ENCODE data around the gene NWD2.

NWD2 gene

DNA sequence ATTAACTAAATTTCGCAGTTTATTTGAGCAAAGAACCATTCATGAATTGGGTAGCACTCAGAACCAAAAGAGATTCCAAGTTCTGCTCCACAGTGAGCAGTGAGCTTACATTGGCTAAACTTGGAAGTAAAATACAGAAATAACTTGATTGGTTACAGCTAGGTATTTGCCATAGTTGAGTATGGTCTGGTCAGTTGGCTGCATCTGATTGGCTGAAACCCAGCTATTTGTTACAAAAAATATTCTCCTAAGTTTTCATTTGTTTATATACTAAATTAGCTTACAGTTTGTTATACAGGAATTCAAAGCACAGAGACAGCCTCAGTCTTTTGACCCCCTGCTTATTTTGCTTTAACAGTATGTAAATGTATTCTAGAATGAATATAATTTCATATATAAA is 226.6 kb downstream of the NWD2 start:
- H3K27me3 Mint-ChIP-seq = peaks cover 32% of the 10 kb centered on the region
- no peak overlapping the region for H3K27ac Mint-ChIP-seq
- H3K4me1 Mint-ChIP-seq (ENCODE audit: low read depth) = no peaks in the 10 kb centered on the region
- no peaks in the 10 kb centered on the region for H3K9me3 Mint-ChIP-seq
- no peaks in the 10 kb centered on the region for H3K36me3 Mint-ChIP-seq (ENCODE audit: low read depth)
- H3K4me3 Mint-ChIP-seq = no peak overlapping the region
- DNase-seq = no peak

DNA sequence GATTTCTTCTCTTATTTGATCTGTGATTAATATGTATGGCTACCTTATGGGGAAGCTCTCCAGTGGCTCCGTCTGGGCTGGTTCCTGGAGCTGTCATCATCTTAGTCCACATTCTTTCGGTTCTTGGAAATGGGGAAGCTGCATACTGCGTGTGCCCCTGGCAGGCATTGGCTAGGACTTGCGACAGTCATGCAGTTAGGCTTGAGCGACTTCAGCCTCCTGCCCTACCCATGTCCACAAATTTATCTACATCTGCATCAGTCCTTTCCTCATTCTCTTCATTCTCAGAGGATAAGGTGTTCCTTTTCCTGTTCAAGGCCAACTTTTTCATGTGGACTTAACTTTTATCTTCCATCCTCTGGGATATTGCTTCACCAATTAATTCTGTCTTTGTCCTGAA is 227.4 kb downstream of the NWD2 start:
- H3K4me1 Mint-ChIP-seq (ENCODE audit: low read depth) = no peaks in the 10 kb centered on the region
- H3K36me3 Mint-ChIP-seq (ENCODE audit: low read depth) = no peaks in the 10 kb centered on the region
- H3K27me3 Mint-ChIP-seq = peaks cover 36% of the 10 kb centered on the region
- DNase-seq = no peak
- no peak overlapping the region for H3K4me3 Mint-ChIP-seq
- H3K27ac Mint-ChIP-seq = no peak overlapping the region
- no peaks in the 10 kb centered on the region for H3K9me3 Mint-ChIP-seq

DNA sequence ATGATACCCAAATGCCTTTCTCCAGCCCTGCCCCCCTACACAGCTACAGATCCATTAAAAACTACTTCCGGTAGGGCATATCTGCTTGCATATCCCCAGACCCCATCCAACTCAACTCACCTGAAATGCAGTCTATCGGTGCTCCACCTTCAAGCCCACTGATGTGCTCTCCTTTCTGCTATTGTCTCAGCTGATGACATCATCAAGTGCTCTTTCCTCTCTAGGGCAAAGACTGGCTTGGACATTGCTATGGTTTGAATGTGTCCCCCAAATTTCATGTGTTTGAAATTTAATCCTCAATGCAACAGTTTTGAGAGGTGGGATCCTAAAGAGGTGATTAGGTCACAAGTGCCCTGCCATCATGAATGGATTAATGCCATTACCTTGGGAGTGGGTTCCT is 229.3 kb downstream of the NWD2 start:
- Mint-ChIP-seq H3K4me3 (no peak overlapping the region), H3K4me1 (ENCODE audit: low read depth) (no peaks in the 10 kb centered on the region), H3K9me3 (no peaks in the 10 kb centered on the region), H3K27ac (no peak overlapping the region), H3K27me3 (peaks cover 45% of the 10 kb centered on the region), H3K36me3 (ENCODE audit: low read depth) (no peaks in the 10 kb centered on the region)
- no peak for DNase-seq

DNA sequence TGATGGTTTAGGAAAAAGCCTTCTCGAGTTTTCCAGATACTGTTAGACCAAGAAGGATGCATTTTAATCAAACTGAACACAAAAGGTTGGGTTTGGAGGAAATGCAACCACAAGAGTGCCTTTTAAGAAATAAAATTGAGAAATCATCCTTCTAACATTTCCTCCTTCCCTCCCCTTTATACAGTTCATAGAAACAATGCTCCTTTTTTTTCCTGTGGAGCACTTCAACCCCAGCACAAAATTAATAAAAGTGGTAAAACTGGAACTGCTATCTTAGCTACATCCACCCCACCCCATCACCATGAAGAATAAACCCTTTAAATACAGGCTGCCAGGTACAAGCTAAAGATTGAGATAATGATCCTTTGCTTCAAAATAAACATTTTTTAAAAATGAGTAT is 230.5 kb downstream of the NWD2 start:
- DNase-seq = no peak
- H3K4me3 Mint-ChIP-seq = no peak overlapping the region
- H3K27ac Mint-ChIP-seq = no peak overlapping the region
- H3K9me3 Mint-ChIP-seq = no peaks in the 10 kb centered on the region
- H3K4me1 Mint-ChIP-seq (ENCODE audit: low read depth) = no peaks in the 10 kb centered on the region
- H3K27me3 Mint-ChIP-seq = peaks cover 54% of the 10 kb centered on the region
- H3K36me3 Mint-ChIP-seq (ENCODE audit: low read depth) = no peaks in the 10 kb centered on the region

DNA sequence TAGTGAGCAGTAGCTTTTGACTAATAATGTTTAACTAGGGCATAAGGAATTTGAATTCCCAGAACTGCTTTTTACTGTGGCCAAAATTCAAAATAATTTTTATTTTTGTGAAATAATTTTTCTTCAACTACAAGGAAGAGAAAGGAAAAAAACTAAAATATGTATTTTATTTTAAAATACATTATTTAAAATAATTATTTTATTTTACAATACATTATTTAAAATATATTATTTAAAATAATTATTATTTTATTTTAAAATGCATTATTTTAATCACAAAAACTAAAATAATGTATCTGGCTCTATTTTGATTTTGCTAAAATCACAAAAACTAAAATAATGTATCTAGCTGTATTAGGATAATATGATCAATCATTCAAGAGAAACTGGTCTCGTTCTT is 231.2 kb downstream of the NWD2 start:
- Mint-ChIP-seq H3K4me3 (no peak overlapping the region), H3K36me3 (ENCODE audit: low read depth) (no peaks in the 10 kb centered on the region), H3K4me1 (ENCODE audit: low read depth) (no peaks in the 10 kb centered on the region), H3K27ac (no peak overlapping the region), H3K9me3 (no peaks in the 10 kb centered on the region), H3K27me3 (peaks cover 57% of the 10 kb centered on the region)
- no peak for DNase-seq

DNA sequence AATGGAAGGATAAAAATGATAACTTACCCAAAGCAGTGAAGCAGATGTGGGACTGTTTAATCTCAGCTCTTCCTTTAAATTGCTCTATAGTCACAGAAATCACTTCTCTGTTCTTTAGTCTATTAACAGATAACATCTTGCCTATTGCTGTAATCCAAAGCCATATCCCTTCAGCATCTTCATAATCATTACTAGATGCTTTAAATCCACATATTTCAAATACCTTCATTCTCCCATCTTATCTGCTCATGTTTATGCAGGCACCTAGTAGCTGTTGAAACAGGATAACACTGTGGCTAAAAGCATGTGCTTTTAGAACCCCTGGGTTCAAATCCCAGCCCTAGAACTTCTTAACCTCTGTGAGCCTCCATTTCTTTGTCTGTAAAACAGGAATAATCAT is 231.7 kb downstream of the NWD2 start:
- no peak overlapping the region for H3K27ac Mint-ChIP-seq
- no peak overlapping the region for H3K4me3 Mint-ChIP-seq
- H3K27me3 Mint-ChIP-seq = peaks cover 59% of the 10 kb centered on the region
- no peaks in the 10 kb centered on the region for H3K36me3 Mint-ChIP-seq (ENCODE audit: low read depth)
- no peak for DNase-seq
- H3K9me3 Mint-ChIP-seq = no peaks in the 10 kb centered on the region
- no peaks in the 10 kb centered on the region for H3K4me1 Mint-ChIP-seq (ENCODE audit: low read depth)

DNA sequence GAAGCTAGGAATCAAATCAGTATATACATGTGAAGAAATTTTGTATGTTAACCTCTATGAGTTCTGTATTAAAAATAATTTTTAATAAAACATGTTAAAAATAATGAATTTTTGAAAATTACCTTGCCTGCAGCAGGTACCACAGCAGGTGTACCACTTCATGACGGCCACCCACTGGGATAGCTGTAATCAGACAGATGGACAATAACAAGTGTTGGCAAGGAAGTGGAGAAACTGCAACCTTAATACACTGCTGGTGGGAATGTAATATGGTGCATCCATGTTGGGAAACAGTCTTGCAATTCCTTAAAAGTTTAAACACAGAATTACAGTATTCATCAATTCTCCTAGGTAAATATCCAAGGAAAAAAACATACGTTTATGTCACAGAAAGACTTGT is 232.1 kb downstream of the NWD2 start:
- H3K27ac Mint-ChIP-seq = no peak overlapping the region
- no peak for DNase-seq
- peaks cover 3% of the 10 kb centered on the region for H3K4me1 Mint-ChIP-seq (ENCODE audit: low read depth)
- peaks cover 62% of the 10 kb centered on the region for H3K27me3 Mint-ChIP-seq
- no peak overlapping the region for H3K4me3 Mint-ChIP-seq
- H3K36me3 Mint-ChIP-seq (ENCODE audit: low read depth) = no peaks in the 10 kb centered on the region
- H3K9me3 Mint-ChIP-seq = peaks cover 2% of the 10 kb centered on the region

DNA sequence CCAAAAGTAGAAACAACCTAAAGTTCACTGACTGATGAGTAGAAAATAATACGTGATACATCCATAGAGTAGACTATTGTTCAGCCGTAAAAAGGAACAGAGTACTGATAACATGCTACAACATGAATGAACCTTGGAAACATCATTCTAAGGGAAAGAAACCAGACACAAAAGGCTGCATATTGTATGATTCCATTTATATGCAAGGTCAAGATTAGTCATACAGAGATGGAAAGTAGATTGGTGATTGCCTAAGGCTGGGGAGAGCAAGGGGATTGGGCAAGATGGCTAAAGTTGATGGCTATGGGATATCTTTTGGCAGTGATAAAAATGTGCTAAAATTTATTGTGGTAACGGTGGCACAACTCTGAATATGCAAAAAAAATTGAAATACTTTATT is 232.6 kb downstream of the NWD2 start:
- Mint-ChIP-seq H3K36me3 (ENCODE audit: low read depth) (no peaks in the 10 kb centered on the region), H3K4me1 (ENCODE audit: low read depth) (peaks cover 5% of the 10 kb centered on the region), H3K4me3 (no peak overlapping the region), H3K27ac (no peak overlapping the region), H3K9me3 (peaks cover 6% of the 10 kb centered on the region), H3K27me3 (peaks cover 60% of the 10 kb centered on the region)
- no peak for DNase-seq

DNA sequence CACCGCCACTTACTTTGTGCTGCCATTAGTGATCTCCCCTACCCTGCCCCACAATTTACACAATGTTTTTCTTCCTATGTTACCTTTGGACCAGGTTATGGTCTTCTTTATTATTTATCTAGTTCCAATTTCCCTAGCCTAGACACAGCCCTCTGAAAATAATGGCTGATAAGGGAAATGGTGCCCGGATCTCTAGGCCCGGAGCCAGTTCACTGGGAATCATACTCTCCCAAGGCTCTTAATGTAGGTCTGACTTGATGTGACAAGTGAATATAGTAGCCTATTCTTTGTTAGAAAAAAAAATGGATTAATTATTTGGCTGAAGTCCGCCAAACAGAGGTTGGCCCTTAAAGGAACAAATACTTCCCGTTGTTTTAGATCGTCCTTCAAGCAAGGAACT is 233.6 kb downstream of the NWD2 start:
- H3K4me3 Mint-ChIP-seq = no peak overlapping the region
- H3K4me1 Mint-ChIP-seq (ENCODE audit: low read depth) = peaks cover 5% of the 10 kb centered on the region
- peaks cover 55% of the 10 kb centered on the region for H3K27me3 Mint-ChIP-seq
- H3K36me3 Mint-ChIP-seq (ENCODE audit: low read depth) = no peaks in the 10 kb centered on the region
- H3K9me3 Mint-ChIP-seq = peaks cover 8% of the 10 kb centered on the region
- DNase-seq = no peak
- no peak overlapping the region for H3K27ac Mint-ChIP-seq

DNA sequence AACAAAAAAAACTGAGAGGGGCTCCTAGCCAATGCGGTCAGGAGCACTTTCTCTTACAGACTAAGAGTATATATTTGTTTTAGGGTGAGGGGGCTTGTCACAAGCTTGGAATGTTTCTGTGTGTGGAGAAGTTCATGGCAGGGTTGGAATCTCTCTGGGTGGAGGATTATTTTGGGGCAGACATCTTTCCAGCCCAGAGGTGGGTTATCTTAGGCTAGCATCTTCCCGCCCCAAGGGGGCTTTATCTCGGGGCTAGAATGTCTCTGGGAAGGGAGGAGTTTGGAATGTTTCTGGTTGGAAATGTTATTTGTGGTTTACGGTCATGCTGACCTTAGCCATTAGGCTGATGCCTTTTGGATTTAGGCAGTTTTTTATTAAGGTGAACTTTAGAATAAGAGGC is 236.0 kb downstream of the NWD2 start:
- peaks cover 5% of the 10 kb centered on the region for H3K4me1 Mint-ChIP-seq (ENCODE audit: low read depth)
- H3K27me3 Mint-ChIP-seq = peaks cover 38% of the 10 kb centered on the region
- no peak overlapping the region for H3K4me3 Mint-ChIP-seq
- H3K9me3 Mint-ChIP-seq = peaks cover 8% of the 10 kb centered on the region
- no peaks in the 10 kb centered on the region for H3K36me3 Mint-ChIP-seq (ENCODE audit: low read depth)
- DNase-seq = no peak
- H3K27ac Mint-ChIP-seq = no peak overlapping the region

DNA sequence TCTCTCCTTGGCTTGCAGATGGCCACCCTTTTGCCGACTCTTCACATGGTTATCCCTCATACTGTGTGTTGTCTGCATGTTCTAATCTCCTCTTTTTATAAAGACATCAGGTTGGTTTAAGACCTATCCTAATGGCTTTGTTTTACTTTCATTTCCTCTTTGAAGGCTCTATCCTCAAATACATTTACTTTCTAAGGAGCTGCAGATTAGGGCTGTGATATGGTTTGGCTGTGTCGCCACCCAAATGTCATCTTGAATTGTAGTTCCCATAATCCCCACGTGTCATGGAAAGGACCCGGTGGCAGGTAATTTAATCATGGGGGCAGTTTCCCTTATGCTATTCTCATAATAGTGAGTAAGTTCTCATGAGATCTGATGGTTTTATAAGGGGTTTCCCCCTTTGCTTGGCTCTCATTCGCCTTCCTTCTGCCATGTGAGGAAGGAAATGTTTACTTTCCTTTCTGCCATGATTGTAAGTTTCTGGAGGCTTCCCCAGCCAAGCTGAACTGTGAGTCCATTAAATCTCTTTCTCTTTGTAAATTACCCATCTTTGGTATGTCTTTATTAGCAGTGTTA is 237.1 kb downstream of the NWD2 start:
- H3K4me1 Mint-ChIP-seq (ENCODE audit: low read depth) = peaks cover 5% of the 10 kb centered on the region
- peaks cover 39% of the 10 kb centered on the region for H3K27me3 Mint-ChIP-seq
- H3K9me3 Mint-ChIP-seq = peaks cover 8% of the 10 kb centered on the region
- H3K4me3 Mint-ChIP-seq = no peak overlapping the region
- H3K36me3 Mint-ChIP-seq (ENCODE audit: low read depth) = no peaks in the 10 kb centered on the region
- no peak for DNase-seq
- H3K27ac Mint-ChIP-seq = no peak overlapping the region

DNA sequence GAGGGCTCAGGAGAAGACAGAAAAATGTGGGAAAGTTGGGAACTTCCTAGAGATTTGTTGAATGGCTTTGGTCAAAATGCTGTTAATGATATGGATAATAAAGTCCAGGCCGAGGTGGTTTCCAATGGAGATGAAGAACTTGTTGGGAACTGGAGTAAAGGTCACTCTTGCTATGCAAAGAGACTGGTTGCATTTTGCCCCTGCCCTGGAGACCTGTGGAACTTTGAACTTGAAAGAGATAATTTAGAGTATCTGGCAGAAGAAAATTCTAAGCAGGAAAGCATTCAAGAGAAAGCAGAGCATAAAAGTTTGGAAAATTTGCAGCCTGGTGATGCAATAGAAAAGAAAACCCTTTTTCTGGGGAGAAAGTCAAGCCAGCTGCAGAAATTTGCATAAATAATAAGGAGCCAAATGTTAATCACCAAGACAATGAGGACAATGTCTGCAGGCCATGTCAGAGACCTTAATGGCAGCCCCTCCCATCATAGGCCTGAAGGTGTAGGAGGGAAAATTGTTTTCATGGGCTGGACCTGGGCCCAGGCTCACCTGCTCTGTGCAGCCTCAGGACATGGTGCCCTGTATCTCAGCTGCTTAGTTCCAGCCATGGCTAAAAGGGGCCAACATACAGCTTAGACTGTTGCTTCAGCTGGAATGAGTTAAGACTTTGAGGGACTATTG is 237.8 kb downstream of the NWD2 start:
- peaks cover 8% of the 10 kb centered on the region for H3K9me3 Mint-ChIP-seq
- peaks cover 5% of the 10 kb centered on the region for H3K4me1 Mint-ChIP-seq (ENCODE audit: low read depth)
- H3K27me3 Mint-ChIP-seq = peaks cover 35% of the 10 kb centered on the region
- H3K4me3 Mint-ChIP-seq = no peak overlapping the region
- no peak overlapping the region for H3K27ac Mint-ChIP-seq
- DNase-seq = no peak
- H3K36me3 Mint-ChIP-seq (ENCODE audit: low read depth) = no peaks in the 10 kb centered on the region

DNA sequence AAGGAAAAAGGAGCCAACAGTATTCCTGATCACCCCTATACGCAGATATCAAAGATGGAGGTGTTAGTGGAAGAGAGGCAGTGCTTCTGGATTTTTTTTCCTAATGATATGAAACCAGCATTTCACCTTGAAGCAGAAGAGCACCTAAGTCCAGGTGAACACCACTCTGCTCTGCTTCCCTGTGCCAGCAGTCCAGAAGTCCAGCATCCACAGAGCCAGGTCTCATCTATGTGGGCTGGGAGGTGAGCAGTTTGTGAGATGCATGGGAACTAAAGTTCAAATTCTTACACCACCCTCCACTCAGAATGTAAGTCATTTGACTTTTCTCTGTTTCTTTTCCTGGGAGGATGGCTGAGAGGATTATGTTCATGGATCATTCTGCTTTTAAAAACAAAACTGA is 239.1 kb downstream of the NWD2 start:
- no peaks in the 10 kb centered on the region for H3K36me3 Mint-ChIP-seq (ENCODE audit: low read depth)
- peaks cover 32% of the 10 kb centered on the region for H3K27me3 Mint-ChIP-seq
- H3K27ac Mint-ChIP-seq = no peak overlapping the region
- H3K4me3 Mint-ChIP-seq = no peak overlapping the region
- no peak for DNase-seq
- H3K9me3 Mint-ChIP-seq = peaks cover 8% of the 10 kb centered on the region
- H3K4me1 Mint-ChIP-seq (ENCODE audit: low read depth) = peaks cover 5% of the 10 kb centered on the region

DNA sequence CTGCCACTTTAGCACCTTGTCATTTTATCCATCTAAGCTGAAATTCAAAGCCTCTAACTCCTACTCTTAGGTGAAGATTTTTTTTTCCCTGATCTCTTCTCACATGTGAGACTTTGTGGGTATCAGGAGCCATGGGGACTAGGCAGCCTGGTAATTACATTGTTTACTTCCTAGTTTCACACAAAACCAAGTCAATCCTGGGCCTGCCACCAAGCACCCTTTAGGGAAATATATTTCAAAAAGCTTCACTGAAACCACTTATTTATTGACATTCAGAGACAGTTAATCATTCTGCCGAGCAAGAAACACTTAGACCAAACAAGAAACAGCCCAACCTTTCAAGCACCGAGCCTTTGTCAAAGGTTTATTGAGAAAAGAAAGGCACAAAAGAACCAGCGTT is 241.6 kb downstream of the NWD2 start:
- H3K27me3 Mint-ChIP-seq = peaks cover 12% of the 10 kb centered on the region
- H3K4me3 Mint-ChIP-seq = no peak overlapping the region
- H3K9me3 Mint-ChIP-seq = peaks cover 8% of the 10 kb centered on the region
- no peak for DNase-seq
- H3K4me1 Mint-ChIP-seq (ENCODE audit: low read depth) = peaks cover 5% of the 10 kb centered on the region
- H3K27ac Mint-ChIP-seq = no peak overlapping the region
- H3K36me3 Mint-ChIP-seq (ENCODE audit: low read depth) = no peaks in the 10 kb centered on the region

DNA sequence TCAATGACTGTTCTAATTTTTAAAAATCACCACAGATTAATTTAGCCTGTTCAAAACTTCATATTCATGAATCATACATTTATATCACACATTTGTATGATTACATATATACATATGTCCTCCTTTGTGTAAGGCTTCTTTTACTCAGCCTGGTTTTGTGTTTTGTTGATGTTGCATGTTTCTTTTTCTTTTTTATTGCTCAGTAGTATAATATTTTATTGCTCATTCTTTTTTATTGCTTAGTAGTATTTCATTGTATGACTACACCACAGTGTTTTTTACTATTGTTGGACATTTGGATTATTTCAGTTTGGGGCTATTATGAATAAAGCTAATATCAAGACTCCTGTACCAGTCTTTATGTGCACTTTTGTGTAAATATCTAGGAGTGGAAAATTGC is 243.1 kb downstream of the NWD2 start:
- no peaks in the 10 kb centered on the region for H3K4me1 Mint-ChIP-seq (ENCODE audit: low read depth)
- no peaks in the 10 kb centered on the region for H3K9me3 Mint-ChIP-seq
- H3K4me3 Mint-ChIP-seq = no peak overlapping the region
- no peaks in the 10 kb centered on the region for H3K36me3 Mint-ChIP-seq (ENCODE audit: low read depth)
- H3K27ac Mint-ChIP-seq = no peak overlapping the region
- H3K27me3 Mint-ChIP-seq = peaks cover 7% of the 10 kb centered on the region
- no peak for DNase-seq

DNA sequence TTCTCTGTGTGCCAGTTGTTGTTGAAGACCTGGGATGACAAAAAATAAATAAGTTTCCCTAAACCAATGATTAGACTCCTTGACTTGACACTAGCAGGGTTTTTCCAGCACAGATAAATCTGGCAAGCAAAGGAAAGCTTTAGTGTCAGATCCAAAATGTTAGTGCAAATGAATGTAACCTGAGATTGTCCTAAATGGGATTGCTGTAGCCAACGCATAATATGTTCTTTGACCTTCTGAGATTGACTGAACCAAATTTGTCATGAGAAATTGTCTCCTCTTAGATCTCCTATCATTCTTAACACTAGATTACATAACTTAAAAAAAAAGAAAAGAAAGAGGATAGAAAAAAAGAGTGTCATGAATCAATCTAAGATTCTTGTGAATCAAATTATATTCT is 245.2 kb downstream of the NWD2 start:
- H3K27me3 Mint-ChIP-seq = peaks cover 14% of the 10 kb centered on the region
- H3K9me3 Mint-ChIP-seq = no peaks in the 10 kb centered on the region
- H3K36me3 Mint-ChIP-seq (ENCODE audit: low read depth) = no peaks in the 10 kb centered on the region
- no peak for DNase-seq
- no peak overlapping the region for H3K4me3 Mint-ChIP-seq
- H3K4me1 Mint-ChIP-seq (ENCODE audit: low read depth) = no peaks in the 10 kb centered on the region
- H3K27ac Mint-ChIP-seq = no peak overlapping the region

Measured in activated T-cell treated with anti-CD3 and anti-CD28 coated beads, Interleukin-2, amount 50 U/mL, for 24 hours (primary cell).